Activated CD8-positive, alpha-beta memory T cell treated with anti-CD3 and anti-CD28 coated beads, Interleukin-2, amount 50 U/mL, for 24 hours (primary cell): Measurements from ENCODE around the gene FBN1.

ENCODE experiments used
- DNase-seq: peaks from one replicate; pipeline ENCODE4 v3.0.0-alpha.2; 2020; ENCODE audit errors: extremely low read depth

Gene FBN1

DNA sequence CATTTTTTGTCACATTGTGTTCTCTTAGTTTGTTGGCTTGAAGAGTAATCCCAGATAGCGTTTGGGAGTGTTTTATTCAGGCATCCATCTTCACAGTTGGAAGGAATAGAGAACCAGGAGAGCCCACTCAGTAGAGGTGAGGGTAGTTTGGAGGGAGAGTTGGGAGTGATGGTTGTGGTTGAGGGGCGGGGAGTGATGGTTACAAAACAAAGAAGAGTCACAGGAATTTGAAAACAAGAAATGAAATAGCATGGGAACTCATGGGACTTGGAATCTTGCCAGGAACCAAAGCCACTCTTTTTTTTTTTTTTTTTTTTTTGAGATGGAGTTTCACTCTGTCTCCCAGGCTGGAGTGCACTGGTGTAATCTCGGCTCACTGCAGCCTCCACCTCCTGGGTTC is 278.0 kb downstream of the FBN1 start:
- no peak for DNase-seq

DNA sequence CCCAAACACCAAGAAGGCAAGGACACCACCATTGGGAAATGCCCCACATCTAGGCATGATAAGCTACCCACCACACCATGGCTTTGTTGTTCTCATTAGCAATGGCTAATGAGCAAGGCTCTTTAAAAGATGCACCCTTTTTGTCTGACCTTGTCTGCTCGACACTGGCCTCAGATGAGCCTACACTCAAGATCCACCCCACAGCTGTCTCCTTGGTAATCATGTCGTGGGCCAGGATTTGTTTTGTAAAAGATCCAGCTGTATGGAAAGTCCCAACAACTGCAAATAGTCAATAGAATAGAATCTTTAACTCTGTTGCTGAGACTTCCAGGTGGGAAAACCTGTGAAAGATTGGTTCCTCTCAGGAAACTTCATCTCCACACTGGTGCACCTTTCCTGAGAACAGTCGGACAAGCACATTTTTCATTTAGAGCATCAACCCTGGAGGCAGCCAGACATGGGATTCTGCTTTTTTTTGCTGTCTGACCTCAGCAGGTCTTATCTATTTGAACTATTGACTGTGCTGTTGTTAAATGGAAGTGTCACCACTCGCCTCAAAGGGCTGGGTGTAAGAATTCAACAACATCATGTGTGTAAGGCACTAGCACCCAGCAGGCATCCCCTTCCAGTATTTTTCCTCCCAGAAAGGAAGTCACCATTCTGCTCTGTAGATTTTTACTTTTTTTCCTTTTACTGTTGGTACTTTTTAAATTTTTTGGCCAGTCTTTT is 278.8 kb downstream of the FBN1 start:
- DNase-seq = no peak

DNA sequence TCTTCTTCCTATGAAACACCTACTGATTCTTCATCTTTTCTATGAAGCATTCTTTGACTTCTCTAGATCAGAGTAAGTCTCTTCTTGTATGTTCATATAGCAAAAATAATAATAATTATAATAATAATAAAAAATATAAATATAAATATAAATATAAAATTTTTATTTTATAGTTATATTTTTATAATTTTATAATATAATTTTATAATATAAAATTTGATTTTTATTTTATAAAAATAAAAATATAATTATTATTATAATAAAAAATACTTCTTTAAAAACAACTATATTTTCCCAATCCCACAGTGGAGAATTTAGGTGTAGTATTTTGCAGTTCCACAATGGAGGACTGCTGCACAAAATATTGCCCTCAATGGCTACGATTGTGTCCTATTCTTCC is 279.9 kb downstream of the FBN1 start:
- DNase-seq = no peak

DNA sequence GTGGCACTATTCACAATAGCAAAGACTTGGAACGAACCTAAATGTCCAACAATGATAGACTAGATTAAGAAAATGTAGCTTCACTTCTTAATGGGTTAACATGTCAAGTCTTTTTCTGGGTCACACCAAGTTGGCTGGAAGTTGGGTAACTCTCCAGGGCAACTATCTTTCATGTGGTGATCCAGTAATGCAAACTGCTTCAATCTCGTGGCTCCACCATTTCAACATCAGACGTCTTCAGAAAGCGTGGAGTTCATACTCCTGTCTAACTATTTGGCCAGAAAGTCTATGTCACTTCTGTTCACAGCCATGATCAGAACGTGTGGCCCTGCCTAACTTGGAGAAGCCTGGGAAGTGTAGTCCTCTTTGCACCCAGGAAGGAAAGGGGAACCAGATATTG is 282.0 kb downstream of the FBN1 start:
- DNase-seq = no peak

DNA sequence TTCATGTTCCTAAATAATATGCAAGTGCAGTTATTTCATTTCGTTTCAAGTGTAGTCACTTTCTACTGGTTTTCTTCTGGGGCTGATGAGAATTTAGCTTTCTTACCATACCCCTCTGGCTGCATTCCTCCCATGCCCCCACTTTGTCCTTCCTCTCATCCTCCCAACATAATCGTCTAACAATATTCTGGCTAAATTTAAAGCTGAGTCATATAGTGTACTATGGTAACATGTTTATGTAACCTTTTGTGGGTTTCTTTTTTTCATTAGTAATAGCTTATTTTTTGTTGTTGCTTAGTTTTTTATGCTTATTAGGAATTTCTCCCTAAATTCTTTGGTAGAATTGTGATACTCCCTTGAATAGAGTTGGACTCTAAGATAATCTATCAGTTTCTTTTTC is 283.8 kb downstream of the FBN1 start:
- no peak for DNase-seq

DNA sequence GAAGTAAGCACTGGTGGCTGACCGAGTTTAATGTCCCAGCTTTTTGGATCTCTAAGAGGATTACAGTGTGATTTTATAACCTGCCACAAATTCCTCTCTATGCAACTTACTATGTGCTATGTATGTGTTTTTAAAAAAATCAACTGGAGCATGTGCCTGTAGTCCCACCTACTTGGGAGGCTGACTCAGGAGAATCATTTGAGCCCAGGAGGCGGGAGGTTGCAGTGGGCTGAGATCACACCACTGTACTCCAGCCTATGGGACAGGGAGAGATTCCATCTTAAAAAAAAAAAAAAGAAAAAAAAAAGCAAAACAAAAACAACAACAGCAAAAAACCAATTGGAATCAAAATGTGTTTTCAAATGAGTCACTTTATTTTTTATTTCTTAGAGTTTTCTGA is 284.7 kb downstream of the FBN1 start:
- no peak for DNase-seq
